Ectodermal cell (in vitro differentiated cells): ENCODE data around the gene LRR1.

Experiments
- H3K27ac ChIP-seq: 2 replicates; pipeline ENCODE4 v1.7.0; 2013; ENCODE audit warnings: mild to moderate bottlenecking, low read depth, low read length; ENCODE audit not compliant: insufficient read depth, poor library complexity, severe bottlenecking
- H3K27me3 ChIP-seq: 2 replicates; pipeline ENCODE4 v1.7.0; 2013; ENCODE audit warnings: mild to moderate bottlenecking, low read length; ENCODE audit not compliant: insufficient read depth, control insufficient read depth, poor library complexity, severe bottlenecking
- H3K36me3 ChIP-seq: one replicate; pipeline ENCODE4 v1.7.0; 2013; ENCODE audit warnings: low read length; ENCODE audit not compliant: control insufficient read depth, insufficient read depth
- H3K4me1 ChIP-seq: one replicate; pipeline ENCODE4 v1.7.0; 2013; ENCODE audit warnings: low read length; ENCODE audit not compliant: control insufficient read depth, insufficient read depth
- H3K4me3 ChIP-seq: 2 replicates; pipeline ENCODE4 v1.7.0; 2013; ENCODE audit warnings: low read depth, low read length, control low read depth; ENCODE audit not compliant: insufficient read depth
- H3K9me3 ChIP-seq: 2 replicates; pipeline ENCODE4 v1.7.0; 2013; ENCODE audit warnings: mild to moderate bottlenecking, low read length, moderate library complexity; ENCODE audit not compliant: control insufficient read depth
- WGBS, 2 experiments: methylation state at CpG; one replicate each; pipeline ENCODE4 v1.1.7; 2013; ENCODE audit warnings: missing lambda C conversion rate in 2 of 2; 5-methylcytosine and 5-hydroxymethylcytosine counted together

LRR1 gene

GRCh38 chr14:49585803-49586672 lies 12.7 kb upstream of the LRR1 start, which contains the start of gene RPS29:
Gene RPS29 (minus strand): TSS chr14:49586380. CDS start chr14:49586346, 34 bp downstream.
- H3K27ac ChIP-seq = peak within 1 kb of the TSS; percentile 88
- peak within 1 kb of the TSS; percentile 99 for H3K4me3 ChIP-seq
- 0% methylated on average over 52 of the region's 55 CpGs for WGBS, 2 experiments
- no peaks in the 10 kb centered on the region for H3K27me3 ChIP-seq
- H3K4me1 ChIP-seq = peaks cover 7% of the 10 kb centered on the region
- H3K9me3 ChIP-seq = no peaks in the 10 kb centered on the region
- H3K36me3 ChIP-seq = peaks cover 24% of the 10 kb centered on the region

- H3K36me3 ChIP-seq = peaks cover 24% of the 10 kb centered on the region
- peak overlapping the region; percentile 30 for H3K4me3 ChIP-seq
- no peaks in the 10 kb centered on the region for H3K9me3 ChIP-seq
- H3K27me3 ChIP-seq = no peaks in the 10 kb centered on the region
- H3K4me1 ChIP-seq = peaks cover 7% of the 10 kb centered on the region
- peak overlapping the region; percentile 88 for H3K27ac ChIP-seq
- WGBS, 2 experiments = 0 to 3% methylated on average over 3 to 7 of the region's 21 CpGs
Observed at GRCh38 chr14:49586673-49587460, 11.9 kb upstream of the LRR1 start.

GRCh38 chr14:49589387-49589786 lies 9.4 kb upstream of the LRR1 start:
- Histone ChIP-seq H3K9me3 (no peaks in the 10 kb centered on the region), H3K36me3 (peaks cover 2% of the 10 kb centered on the region), H3K27me3 (no peaks in the 10 kb centered on the region), H3K4me3 (no peak overlapping the region), H3K27ac (no peak overlapping the region), H3K4me1 (no peaks in the 10 kb centered on the region)
- WGBS, 2 experiments = 80 to 94% methylated on average over 2 of the region's 3 CpGs

GRCh38 chr14:49593016-49593415 lies 5.7 kb upstream of the LRR1 start:
- Histone ChIP-seq H3K27me3 (peaks cover 5% of the 10 kb centered on the region), H3K36me3 (no peaks in the 10 kb centered on the region), H3K4me3 (no peak overlapping the region), H3K4me1 (no peaks in the 10 kb centered on the region), H3K27ac (no peak overlapping the region), H3K9me3 (no peaks in the 10 kb centered on the region)
- WGBS, 2 experiments = 89 to 97% methylated on average over 1 to 3 of the region's 3 CpGs

GRCh38 chr14:49594347-49595091 lies 4.2 kb upstream of the LRR1 start:
- H3K36me3 ChIP-seq = no peaks in the 10 kb centered on the region
- no peaks in the 10 kb centered on the region for H3K4me1 ChIP-seq
- no peak overlapping the region for H3K4me3 ChIP-seq
- H3K27ac ChIP-seq = no peak overlapping the region
- peaks cover 5% of the 10 kb centered on the region for H3K27me3 ChIP-seq
- H3K9me3 ChIP-seq = no peaks in the 10 kb centered on the region
- WGBS, 2 experiments = 87 to 90% methylated on average over 4 of the region's 4 CpGs

- H3K4me3 ChIP-seq = peak overlapping the region; percentile 70
- H3K9me3 ChIP-seq = no peaks in the 10 kb centered on the region
- WGBS, 2 experiments = 1% methylated on average over 15 of the region's 15 CpGs
- H3K4me1 ChIP-seq = no peaks in the 10 kb centered on the region
- H3K27ac ChIP-seq = no peak overlapping the region
- H3K36me3 ChIP-seq = no peaks in the 10 kb centered on the region
- peaks cover 5% of the 10 kb centered on the region for H3K27me3 ChIP-seq
Observed at GRCh38 chr14:49598189-49598484, 603 bp upstream of the LRR1 start.

GRCh38 chr14:49607583-49607982 lies 8.8 kb downstream of the LRR1 start:
- peaks cover 12% of the 10 kb centered on the region for H3K36me3 ChIP-seq

GRCh38 chr14:49612251-49612650 lies 13.5 kb downstream of the LRR1 start:
- 97% methylated on average over 3 to 4 of the region's 4 CpGs for WGBS, 2 experiments
- no peak overlapping the region for H3K27ac ChIP-seq
- no peaks in the 10 kb centered on the region for H3K4me1 ChIP-seq
- H3K9me3 ChIP-seq = no peaks in the 10 kb centered on the region
- H3K27me3 ChIP-seq = no peaks in the 10 kb centered on the region
- no peak overlapping the region for H3K4me3 ChIP-seq
- H3K36me3 ChIP-seq = peaks cover 10% of the 10 kb centered on the region

More at GRCh38 chr14:49607583-49607982, 8.8 kb downstream of the LRR1 start:
- 86 to 89% methylated on average over 6 of the region's 6 CpGs for WGBS, 2 experiments
- no peaks in the 10 kb centered on the region for H3K9me3 ChIP-seq
- no peak overlapping the region for H3K27ac ChIP-seq
- no peaks in the 10 kb centered on the region for H3K4me1 ChIP-seq
- no peaks in the 10 kb centered on the region for H3K27me3 ChIP-seq
- H3K4me3 ChIP-seq = no peak overlapping the region

GRCh38 chr14:49612671-49613070 lies 13.9 kb downstream of the LRR1 start:
- Histone ChIP-seq H3K4me1 (no peaks in the 10 kb centered on the region), H3K4me3 (no peak overlapping the region), H3K9me3 (no peaks in the 10 kb centered on the region), H3K36me3 (peaks cover 11% of the 10 kb centered on the region), H3K27ac (no peak overlapping the region), H3K27me3 (no peaks in the 10 kb centered on the region)
- WGBS, 2 experiments = 95 to 96% methylated on average over 8 of the region's 8 CpGs

- Histone ChIP-seq H3K4me1 (no peaks in the 10 kb centered on the region), H3K27ac (no peak overlapping the region), H3K4me3 (no peak overlapping the region), H3K9me3 (no peaks in the 10 kb centered on the region), H3K27me3 (no peaks in the 10 kb centered on the region), H3K36me3 (peaks cover 12% of the 10 kb centered on the region)
- WGBS, 2 experiments = 94 to 100% methylated on average over 2 of the region's 2 CpGs
Observed at GRCh38 chr14:49614196-49614595, 15.5 kb downstream of the LRR1 start.
